Skeletal muscle cell (primary cell): ENCODE data around the gene EXOC4.

Experiments used
- DNase-seq: peaks from one replicate; pipeline ENCODE4 v3.0.0-alpha.2; 2010; ENCODE audit warnings: low read depth
- H3K4me3 ChIP-seq: 2 replicates; pipeline ENCODE4 v1.5.1; 2011; ENCODE audit warnings: low read depth, mild to moderate bottlenecking, control low read depth, low read length, moderate library complexity

The EXOC4 gene

DNA sequence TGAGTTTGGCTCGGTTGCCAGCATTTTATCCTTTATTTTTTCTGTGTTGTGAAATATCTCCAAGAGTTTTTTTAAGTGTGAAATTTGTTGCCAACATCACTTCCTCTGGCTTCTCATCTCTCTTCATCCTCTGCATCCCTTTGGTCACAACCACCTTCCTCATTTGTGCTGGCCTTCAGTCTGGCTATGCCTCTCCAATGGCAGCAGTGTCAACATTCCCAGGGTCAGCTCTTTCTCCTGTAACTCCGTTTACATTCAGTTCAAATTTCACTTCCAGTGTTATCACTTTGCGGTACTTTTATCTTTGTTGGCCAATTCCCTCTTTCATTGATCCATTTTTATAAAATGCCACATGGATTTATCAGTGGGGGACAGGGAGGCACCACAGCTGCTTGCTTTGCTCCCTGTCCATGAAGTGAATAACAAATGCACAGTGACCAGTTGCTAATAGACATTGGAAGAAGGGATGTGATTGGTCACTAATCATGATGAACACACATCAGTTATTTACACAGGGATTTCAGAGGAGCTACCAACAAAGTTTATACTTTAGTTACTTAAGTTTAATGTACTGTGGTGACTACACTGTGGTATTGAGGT, 562.8 kb downstream of the EXOC4 start:
- H3K4me3 ChIP-seq, result no peak overlapping the region
- DNase-seq, result peak; percentile 11

DNA sequence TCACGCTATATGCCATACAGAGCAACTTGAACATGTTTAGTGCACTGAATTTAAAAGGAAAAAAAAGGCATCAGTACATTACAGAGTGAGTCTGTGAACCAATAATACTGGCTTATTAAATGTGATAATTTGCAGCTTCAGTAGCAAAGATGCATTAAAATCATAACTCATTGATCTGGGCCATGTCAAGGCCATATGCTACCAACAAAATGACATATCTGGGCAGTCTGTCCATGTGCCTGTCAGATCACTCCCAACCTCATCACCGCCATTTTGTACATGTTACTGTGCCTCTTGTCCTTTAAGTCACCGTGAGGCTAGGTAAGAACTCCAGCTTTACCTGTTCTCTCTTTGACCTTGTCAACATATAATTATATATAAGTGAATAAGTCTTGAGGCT, 566.8 kb downstream of the EXOC4 start:
- H3K4me3 ChIP-seq, result no peak overlapping the region
- no peak for DNase-seq

DNA sequence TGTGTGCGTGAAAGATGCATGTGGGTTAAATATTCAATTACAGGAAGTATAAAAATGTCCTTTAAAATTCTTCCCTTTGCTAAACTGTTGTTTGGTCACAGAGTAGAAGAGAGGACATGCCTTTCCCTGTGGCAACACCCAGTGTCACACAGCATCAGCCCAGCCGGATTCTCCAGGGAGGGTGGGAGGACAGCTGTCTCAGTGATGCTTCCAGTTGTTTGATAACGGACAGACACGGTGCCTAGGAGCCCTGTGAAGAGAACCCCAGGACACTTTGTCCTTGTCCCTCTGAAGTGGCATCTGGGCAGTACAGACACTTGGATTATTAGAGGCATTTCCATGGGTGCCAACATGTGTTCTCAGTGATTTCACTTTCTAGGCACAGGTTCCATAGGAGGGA, 567.7 kb downstream of the EXOC4 start:
- no peak overlapping the region for H3K4me3 ChIP-seq
- DNase-seq, result no peak

DNA sequence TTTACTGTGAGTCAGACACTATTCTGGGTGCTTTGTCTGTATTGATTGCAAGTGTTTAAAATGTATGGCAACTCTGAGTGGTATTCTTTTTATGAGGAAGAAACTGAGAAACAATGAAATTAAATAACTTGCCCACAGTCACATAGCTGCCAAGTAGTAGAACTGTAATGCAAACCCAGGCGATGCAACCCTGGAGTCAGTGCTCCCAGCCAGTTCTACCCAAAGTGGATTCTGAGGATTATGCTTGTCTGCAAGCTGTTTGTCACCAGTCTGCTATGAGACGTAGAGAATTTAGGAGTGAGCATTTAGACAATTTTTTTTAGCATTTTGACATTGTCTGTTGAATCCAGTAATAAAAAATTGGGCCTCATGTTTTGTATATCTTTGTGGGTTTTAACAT, 568.3 kb downstream of the EXOC4 start:
- H3K4me3 ChIP-seq, result no peak overlapping the region
- DNase-seq, result no peak

DNA sequence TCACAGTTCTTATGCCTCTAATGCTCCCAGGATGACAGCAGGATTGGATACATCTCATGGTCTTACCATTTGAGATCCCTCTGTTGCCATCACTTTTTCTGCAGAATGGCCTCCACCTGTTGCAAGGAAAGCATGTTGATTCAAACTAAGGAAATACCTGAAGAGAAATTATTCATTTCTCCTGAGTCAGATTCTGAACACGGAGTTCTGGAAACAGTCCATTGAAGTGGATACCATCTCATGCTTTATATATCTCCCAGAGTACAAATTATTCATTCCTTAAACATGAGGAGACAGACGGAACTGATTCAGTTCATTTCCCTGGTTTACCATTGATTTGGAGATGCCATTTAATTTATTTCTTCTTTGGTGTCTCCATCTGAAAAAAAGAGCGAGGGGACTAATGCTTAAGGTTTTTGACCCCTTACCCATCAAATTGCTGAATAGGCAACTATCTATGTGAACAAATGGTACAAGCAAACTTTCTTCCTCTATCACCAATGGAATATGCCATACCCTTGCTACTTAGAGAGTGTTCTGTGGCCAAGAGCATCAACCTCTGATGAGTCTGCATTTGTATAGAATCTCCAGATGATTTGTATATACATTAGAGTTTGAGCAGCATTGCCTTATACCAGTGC, 569.2 kb downstream of the EXOC4 start:
- no peak for DNase-seq

DNA sequence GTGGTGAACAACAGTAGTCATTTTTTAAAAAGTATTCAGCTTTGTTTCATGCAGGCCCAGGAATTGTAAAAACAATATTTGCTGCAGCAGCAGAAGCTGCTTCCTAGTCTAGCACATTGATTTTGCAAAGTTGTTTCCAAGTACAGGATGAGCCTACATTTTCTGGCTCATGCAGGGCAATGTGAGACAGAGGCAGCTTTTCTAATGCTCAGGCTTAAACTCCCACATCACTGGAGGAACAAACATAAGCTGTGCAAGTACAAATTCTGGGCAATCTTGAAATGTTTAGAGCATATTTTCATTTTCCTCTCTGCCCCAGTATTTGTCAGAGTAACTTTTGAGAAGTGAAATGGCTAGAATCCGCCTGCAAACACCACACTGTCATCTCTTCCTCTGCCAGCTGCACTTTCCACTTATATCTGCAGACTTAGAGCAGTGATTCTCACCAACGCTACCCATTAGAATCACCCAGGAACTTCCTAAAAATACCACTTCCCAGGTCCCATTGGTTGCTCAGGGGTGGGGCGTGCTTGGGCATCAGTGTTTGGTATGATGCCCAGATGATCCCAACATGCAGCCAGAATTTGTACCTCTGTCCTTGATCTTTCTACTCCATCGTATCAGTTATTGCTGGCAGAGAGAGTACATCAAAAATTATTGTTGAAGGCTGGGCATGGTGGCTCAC, 570.1 kb downstream of the EXOC4 start:
- no peak overlapping the region for H3K4me3 ChIP-seq
- no peak for DNase-seq

More for the DNA sequence above, 569.2 kb downstream of the EXOC4 start:
- H3K4me3 ChIP-seq, result no peak overlapping the region

DNA sequence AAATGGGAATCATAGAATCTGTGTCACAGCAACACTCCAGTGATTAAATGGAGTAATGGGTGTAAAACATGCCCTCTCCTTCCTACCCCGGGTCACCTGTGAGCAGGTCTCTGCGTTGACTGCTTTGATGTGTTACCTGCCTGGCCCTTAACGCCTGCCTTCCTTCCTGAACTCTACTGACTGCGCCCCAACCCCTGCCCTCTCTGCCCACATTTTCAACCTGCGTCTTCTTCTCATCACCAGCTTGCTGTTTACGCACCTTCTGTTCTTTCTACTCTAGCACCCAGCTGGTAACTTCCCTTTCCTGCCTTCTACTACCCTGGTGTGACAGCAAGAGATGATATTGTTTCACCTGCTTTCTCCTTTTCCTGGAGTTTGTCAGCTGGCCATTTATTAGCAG, 571.3 kb downstream of the EXOC4 start:
- no peak for DNase-seq
- H3K4me3 ChIP-seq, result no peak overlapping the region

DNA sequence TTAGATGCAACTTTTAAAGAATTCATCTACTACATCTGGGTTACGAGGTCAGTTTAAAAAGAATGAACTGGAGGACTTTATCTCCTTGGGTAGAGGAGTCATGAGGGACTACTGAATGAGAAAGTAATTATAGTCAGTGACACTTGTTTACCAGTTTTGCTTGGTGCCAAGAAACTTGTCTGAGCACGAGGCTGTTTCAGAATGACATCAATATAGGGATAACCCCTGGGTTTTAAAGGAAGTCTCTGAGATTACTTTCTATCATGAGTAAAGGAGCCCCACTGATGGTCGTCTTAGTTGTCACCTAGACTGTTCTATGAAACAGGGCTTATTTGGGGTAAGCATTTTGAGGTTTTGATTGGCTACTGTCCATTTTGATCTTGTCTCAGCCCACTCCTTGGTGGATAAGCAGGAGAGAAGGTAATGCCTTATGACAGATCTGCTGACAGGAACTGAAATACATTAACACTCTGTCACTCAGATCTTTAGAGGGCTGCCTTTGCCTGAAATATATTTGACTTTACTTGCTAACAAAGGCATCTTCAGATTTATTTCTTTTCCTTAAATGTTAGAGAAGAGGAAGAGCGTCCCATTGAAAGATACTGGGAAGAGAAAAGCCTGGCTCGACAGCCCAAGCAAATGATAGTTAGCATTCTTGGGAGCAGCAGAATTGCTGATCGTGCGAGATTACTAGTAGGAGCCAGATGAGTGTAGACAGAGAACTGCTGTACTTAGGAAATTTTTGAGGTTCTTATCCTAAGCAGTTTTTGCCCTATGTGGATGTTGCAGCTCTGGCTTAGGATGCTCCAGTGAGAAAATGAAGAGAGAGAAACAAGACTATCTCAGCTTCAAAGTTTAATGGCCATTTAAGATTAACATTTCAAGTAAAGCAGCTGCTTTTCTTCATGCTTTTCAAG, 575.1 kb downstream of the EXOC4 start:
- no peak for DNase-seq

DNA sequence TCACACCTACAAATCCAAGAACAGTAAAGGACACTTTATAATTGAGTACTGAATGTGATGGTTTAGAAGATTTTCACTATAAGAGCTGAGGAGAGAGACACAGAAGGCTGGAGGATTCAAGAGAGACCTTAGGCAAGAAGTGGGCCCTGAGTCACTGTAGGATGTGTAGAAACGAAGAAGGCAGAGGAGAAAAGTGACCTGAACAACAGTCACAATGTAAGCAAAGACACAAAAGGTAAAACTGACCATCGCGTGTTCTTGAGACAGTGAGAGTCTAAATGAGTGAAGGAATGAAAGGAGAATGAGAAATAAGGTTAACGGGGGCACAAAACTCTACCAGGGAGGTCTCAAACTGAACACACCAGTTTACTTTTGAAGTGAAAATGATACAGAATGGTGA, 576.0 kb downstream of the EXOC4 start:
- DNase-seq, result no peak
- no peak overlapping the region for H3K4me3 ChIP-seq

More for the DNA sequence above, 575.1 kb downstream of the EXOC4 start:
- no peak overlapping the region for H3K4me3 ChIP-seq

DNA sequence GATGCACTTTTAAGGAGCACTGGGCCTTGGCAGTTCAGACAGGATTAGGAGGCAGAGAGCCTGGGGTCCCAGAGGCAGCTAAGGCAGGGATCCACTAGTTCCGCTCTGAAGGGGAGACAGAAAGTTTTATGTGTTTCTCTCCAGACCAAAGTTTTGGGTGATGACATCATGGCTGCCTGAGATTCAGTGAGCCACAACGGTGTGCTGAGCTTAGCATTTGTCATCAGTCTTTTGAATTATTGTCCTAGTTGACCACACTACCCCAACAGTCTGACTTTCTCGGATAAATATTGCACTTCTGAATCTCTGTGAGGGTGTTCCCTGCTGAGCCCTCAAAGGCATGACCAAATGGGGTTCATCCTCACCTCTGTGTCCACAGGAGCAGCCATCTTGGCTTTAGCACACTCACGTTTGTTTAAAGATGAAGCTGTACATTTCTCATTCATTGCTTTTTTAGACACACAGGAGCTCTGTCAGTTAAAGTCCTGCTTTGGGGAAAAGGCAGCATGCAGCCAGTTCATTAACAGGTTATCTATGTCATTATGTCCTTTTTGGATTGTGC, 576.5 kb downstream of the EXOC4 start:
- H3K4me3 ChIP-seq, result no peak overlapping the region
- no peak for DNase-seq

DNA sequence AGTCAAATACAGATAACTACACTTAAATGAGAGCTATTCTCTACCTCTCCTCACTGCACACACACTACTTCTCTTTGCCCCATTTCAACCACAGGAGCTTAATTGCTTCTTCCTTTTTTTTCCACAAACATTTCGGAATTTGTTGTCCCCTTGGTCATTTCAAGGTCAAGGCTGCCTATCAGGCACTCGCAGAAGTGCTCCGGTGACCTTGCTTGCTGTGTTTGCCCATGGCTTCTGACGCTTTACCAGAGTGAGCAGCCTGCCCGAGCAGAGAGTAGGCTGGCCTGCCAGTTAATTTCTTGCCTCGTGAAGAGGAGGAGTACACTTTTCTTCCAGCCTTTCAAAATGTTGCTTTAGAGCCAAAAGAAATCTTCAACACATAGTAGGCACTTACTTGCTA, 577.2 kb downstream of the EXOC4 start:
- no peak overlapping the region for H3K4me3 ChIP-seq
- DNase-seq, result no peak

DNA sequence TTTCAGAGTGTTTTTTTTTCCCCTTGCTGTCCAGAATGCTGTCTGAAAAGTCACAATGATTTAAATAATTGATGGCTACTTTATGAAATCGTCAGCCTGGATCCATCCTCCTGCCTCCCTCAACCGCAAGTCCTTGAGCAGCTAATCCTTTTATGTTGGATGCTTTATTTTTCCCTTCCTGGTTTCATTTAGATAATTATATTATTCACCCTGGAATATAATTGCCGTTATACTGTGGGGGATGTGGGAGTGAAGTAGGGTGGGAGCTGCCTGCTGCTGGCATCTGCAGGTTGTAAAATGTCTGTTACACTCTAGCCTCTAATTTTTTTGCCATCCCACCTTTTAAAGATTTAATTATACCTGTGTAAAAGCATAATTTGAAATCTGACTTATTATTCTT, 583.8 kb downstream of the EXOC4 start:
- no peak for DNase-seq
- H3K4me3 ChIP-seq, result no peak overlapping the region

DNA sequence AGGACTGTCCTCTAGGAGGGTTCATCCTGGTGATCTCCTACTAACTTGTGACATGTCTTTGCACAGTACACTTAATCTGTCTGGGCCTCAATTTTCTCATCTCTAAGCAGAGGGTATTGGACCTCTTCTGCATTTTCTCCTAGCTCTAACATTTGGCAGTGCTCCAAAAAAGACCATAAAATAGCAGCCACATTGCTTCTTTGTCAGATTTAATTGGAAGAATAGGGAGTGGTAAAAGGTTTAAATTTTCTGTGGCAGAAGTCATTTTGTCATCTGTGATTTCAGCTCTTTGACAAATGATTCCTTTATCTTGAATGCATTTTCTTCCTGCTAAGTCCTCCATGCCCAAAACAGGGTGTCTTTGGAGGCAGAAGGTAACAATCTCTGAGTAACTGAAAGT, 584.3 kb downstream of the EXOC4 start:
- DNase-seq, result no peak
- no peak overlapping the region for H3K4me3 ChIP-seq

DNA sequence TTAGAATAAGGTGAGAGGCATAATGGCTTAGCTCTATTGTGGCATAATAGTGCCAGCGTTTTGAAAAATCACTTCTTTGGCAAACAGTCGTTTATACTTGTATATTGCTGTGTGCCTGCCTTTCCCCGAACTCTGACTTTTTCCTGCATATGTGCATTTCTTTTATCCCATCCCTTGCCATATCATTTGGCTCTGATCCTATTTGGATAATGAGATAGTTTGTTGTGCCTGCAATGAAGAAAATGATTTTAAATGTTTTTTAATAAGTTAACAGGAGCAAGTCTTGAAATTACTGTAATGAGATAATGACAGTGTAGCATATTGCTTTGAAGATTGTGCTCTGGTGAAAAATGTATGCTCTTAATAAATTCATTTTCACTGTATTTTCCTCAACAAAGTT, 586.2 kb downstream of the EXOC4 start:
- H3K4me3 ChIP-seq, result no peak overlapping the region
- DNase-seq, result no peak

DNA sequence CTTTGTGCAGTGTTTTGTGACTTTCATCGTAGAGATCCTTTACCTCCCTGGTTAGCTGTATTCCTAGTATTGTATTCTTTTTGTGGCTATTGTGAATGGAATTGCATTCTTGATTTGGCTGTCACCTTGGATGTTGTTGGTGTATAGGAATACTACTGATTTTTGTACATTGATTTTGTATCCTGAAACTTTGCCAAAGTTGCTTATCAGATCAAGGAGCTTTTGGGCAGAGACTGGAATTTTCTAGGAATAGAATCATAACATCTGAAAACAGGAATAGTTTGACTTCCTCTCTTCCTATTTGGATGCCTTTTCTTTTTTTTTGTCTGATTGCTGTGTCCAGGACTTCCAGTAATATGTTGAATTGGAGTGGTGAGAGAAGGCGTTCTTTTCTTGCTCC, 590.5 kb downstream of the EXOC4 start:
- H3K4me3 ChIP-seq, result no peak overlapping the region
- no peak for DNase-seq

DNA sequence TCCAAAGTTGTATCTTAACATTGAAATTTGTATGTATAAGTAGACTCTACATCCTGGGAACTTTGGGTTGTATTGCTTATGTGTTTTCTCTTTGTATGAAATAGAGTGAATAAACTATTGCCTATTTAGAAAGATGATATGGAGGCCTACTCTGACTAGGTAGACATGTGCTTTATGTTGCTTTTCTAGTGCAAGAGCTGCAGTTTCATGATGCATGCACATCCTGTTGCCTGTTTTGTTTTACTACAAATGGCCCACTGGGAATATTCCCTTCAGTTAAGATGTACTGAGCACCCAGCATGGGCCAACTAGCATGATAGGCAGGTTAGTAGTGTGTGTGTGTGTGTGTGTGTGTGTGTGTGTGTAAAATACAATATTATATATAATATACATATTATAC, 592.1 kb downstream of the EXOC4 start:
- no peak overlapping the region for H3K4me3 ChIP-seq

DNA sequence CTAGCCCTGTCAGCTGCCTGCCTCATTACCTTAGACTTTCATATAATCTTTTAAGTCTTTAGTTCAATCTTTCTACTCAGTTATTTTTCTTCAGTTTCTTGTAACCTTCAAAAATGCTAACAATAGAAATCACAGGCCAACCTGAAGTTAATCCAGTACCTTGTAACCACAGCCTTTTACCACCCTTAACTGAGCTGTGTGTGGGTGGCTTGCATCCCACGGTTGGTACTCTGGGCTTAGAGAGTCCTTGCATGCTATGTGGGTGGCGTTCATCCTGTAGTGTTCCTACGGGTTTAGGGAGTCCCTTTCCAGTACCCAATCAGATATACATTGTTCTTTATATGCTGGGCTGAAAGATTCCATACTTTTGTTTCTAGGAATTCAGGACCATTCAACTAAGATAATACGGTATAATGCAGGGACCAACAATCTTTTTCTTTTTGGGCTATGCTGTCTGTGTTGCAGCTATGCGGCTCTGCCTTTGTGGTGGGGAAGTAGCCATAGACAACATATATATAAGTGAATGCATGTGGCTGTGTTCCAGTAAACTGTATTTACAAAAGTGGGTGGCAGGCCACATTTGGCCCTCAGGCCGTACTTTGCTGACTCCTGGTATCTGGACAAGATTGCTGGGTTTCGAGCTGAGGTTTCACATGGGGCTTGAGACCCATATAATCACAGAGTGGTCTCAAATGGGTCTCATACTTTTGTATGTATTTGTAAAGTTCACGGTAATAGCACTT, 593.5 kb downstream of the EXOC4 start:
- no peak overlapping the region for H3K4me3 ChIP-seq

More for the DNA sequence above, 592.1 kb downstream of the EXOC4 start:
- no peak for DNase-seq

DNA sequence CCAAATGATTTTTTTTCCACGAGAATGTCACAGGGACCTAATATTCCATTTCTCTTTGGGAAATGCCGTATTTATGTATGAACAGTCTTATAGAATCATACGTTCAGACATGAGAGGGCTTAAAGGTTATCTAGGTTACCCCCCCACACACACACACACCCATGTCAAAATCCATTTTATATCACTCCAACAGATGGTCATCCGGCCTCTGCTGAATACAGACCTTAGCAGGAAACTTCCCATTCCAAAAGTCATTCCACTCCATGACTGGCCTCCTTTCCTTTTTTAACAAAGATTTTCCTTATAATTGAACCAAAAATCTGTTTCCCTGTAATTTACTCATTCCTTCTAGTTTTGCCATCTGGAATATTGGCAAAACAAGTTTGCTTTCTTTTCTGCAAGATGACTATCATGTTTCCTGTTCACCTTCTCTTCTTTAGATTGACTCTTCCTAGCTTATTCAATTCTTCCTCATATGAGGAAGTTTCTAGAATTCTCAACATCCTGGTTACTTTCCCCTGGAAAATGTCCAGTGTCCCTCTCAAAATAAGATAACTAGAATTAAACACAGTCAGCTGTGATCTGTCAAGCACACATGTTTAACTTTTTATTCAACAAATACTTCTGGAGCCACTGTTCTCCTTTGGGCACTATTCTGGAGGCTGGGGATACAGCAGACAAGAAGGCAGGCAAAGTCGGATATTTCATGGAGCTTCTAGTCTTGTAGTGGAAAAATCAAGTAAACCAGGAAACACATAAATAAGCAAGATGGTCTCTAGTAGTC, 597.8 kb downstream of the EXOC4 start:
- no peak for DNase-seq
- no peak overlapping the region for H3K4me3 ChIP-seq

More for the DNA sequence above, 593.5 kb downstream of the EXOC4 start:
- no peak for DNase-seq
